Measurements from ENCODE around the gene CTNNBL1.

GRCh38 chr20:37697314-37697713 lies 3.5 kb downstream of the CTNNBL1 start:
- no peak for TF ChIP-seq GATA2 (IDR thresholded peaks at IDR 0.05; ENCODE audit: low read depth, low read length)
- no peak for TF ChIP-seq GATA3 (IDR thresholded peaks at IDR 0.05; ENCODE audit: low read depth, low read length)
